Neural progenitor cell (in vitro differentiated cells): ENCODE measurements around the gene SUPT20H. TPM values are rescaled to one million over a fixed set of nuclear protein-coding genes. Genes with fewer than 3 reads are reported as not detected.

Source experiments
- DNase-seq: peaks from one replicate; pipeline ENCODE4 v3.0.0-alpha.2; 2016; ENCODE audit warnings: low spot score
- H2AFZ ChIP-seq: fragments of 200-600 bp; sonication (generic); replicated peaks from 2 replicates; pipeline ENCODE4 v1.6.1; 2016; ENCODE audit warnings: antibody characterized with exemption
- H3F3A ChIP-seq: fragments of 200-600 bp; sonication (generic); 2 replicates; pipeline ENCODE4 v1.6.1; 2016; ENCODE audit warnings: antibody characterized with exemption, low read depth
- H3K27ac ChIP-seq: fragments of 200-600 bp; sonication (generic); 2 replicates; pipeline ENCODE4 v1.5.1; 2016; ENCODE audit warnings: mild to moderate bottlenecking
- H3K27me3 ChIP-seq: fragments of 200-600 bp; sonication (generic); 2 replicates; pipeline ENCODE4 v1.6.1; 2016; ENCODE audit warnings: mild to moderate bottlenecking, moderate library complexity
- H3K36me3 ChIP-seq: fragments of 200-600 bp; sonication (generic); 2 replicates; pipeline ENCODE4 v1.5.1; 2016
- H3K4me1 ChIP-seq: fragments of 200-600 bp; sonication (generic); 2 replicates; pipeline ENCODE4 v1.6.1; 2016; ENCODE audit warnings: mixed run types
- H3K4me2 ChIP-seq: fragments of 200-600 bp; sonication (generic); 2 replicates; pipeline ENCODE4 v1.6.1; 2016
- H3K4me3 ChIP-seq: fragments of 200-600 bp; sonication (generic); 2 replicates; pipeline ENCODE4 v1.5.1; 2016
- H3K79me2 ChIP-seq: fragments of 200-600 bp; sonication (generic); 2 replicates; pipeline ENCODE4 v1.6.1; 2016; ENCODE audit warnings: low read depth
- H3K9ac ChIP-seq: fragments of 200-600 bp; sonication (generic); 2 replicates; pipeline ENCODE4 v1.6.1; 2016
- H3K9me3 ChIP-seq: fragments of 200-600 bp; sonication (generic); 2 replicates; pipeline ENCODE4 v1.5.1; 2016; ENCODE audit warnings: low read depth
- H4K20me1 ChIP-seq: fragments of 200-600 bp; sonication (generic); 2 replicates; pipeline ENCODE4 v1.6.1; 2016; ENCODE audit warnings: low read depth
- H3K27ac Mint-ChIP-seq: 3 replicates; pipeline ENCODE4 v1.8.0; 2021; ENCODE audit warnings: mixed read lengths
- H3K27me3 Mint-ChIP-seq: 2 replicates; pipeline ENCODE4 v1.8.0; 2022; ENCODE audit warnings: low read depth, mild to moderate bottlenecking, inconsistent platforms, moderate library complexity, mixed read lengths; ENCODE audit not compliant: insufficient read depth
- H3K36me3 Mint-ChIP-seq: 3 replicates; pipeline ENCODE4 v1.8.0; 2021; ENCODE audit warnings: mixed read lengths
- H3K4me1 Mint-ChIP-seq: 3 replicates; pipeline ENCODE4 v1.8.0; 2021; ENCODE audit warnings: mixed read lengths
- H3K4me3 Mint-ChIP-seq: 3 replicates; pipeline ENCODE4 v1.8.0; 2021; ENCODE audit warnings: mild to moderate bottlenecking, moderate library complexity, mixed read lengths
- H3K9me3 Mint-ChIP-seq: 3 replicates; pipeline ENCODE4 v1.8.0; 2020; ENCODE audit warnings: mixed read lengths
- CTCF ChIP-seq: fragments of 200-600 bp; sonication (generic); IDR thresholded peaks from 2 replicates; pipeline ENCODE4 v1.5.1; 2017; ENCODE audit warnings: antibody characterized with exemption, mild to moderate bottlenecking
- EZH2 ChIP-seq: fragments of 200-600 bp; sonication (generic); IDR thresholded peaks from 2 replicates; pipeline ENCODE4 v1.6.1; 2017; ENCODE audit warnings: antibody characterized with exemption, mild to moderate bottlenecking, moderate library complexity
- EZH2phosphoT487 ChIP-seq: fragments of 200-600 bp; sonication (generic); IDR thresholded peaks from 2 replicates; pipeline ENCODE4 v1.6.1; 2017; ENCODE audit warnings: antibody characterized with exemption
- total RNA-seq: library from RNA; depleted of rRNA; stranded (reverse); fragments of >200 nt; gene quantifications from 2 replicates; pipeline ENCODE4 v1.2.3, GENCODE V29; 2015; ENCODE audit warnings: low replicate concordance

The SUPT20H gene
- total RNA-seq, 1 donor from 2014 or later = 88.2 TPM

- peaks cover 3% of the 10 kb centered on the region for H3K27me3 Mint-ChIP-seq
- Histone ChIP-seq H3F3A (peaks cover 4% of the 10 kb centered on the region), H3K36me3 (no peaks in the 10 kb centered on the region), H2AFZ (no peak overlapping the region), H3K4me2 (no peak overlapping the region), H4K20me1 (no peaks in the 10 kb centered on the region), H3K9ac (no peak overlapping the region), H3K27ac (no peak overlapping the region), H3K27me3 (no peaks in the 10 kb centered on the region), H3K9me3 (no peaks in the 10 kb centered on the region), H3K4me3 (no peak overlapping the region), H3K79me2 (no peaks in the 10 kb centered on the region), H3K4me1 (peaks cover 9% of the 10 kb centered on the region)
- no peak overlapping the region for H3K4me3 Mint-ChIP-seq
- DNase-seq = no peak
- H3K36me3 Mint-ChIP-seq = no peaks in the 10 kb centered on the region
- no peaks in the 10 kb centered on the region for H3K4me1 Mint-ChIP-seq
- H3K9me3 Mint-ChIP-seq = no peaks in the 10 kb centered on the region
- no peak overlapping the region for H3K27ac Mint-ChIP-seq
- TF ChIP-seq EZH2phosphoT487 = no peak
- TF ChIP-seq CTCF = no peak
- no peak for TF ChIP-seq EZH2
Measured at GRCh38 chr13:37090912-37091311, 31.4 kb upstream of the SUPT20H start.

DNA sequence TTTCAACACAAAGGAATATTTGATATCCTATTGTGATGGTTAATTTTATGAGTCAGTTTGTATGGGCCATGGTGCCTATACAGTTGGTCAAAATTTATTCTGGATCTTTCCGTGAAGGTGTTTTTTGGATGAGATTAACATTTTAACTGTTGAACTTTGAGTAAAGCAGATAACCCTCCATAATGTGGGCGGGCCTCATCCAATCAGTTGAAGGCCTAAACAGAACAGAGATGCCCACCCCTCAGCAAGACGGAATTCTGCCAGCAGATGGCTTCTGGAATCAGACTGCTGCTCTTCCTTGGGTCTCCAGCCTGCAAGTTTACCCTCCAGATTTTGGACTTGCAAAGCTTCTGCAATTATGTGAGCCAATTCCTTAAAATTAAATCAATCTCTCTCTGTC is 30.0 kb upstream of the SUPT20H start:
- Histone ChIP-seq H3K4me3 (no peak overlapping the region), H3K36me3 (no peaks in the 10 kb centered on the region), H3F3A (peaks cover 4% of the 10 kb centered on the region), H3K27me3 (no peaks in the 10 kb centered on the region), H3K79me2 (no peaks in the 10 kb centered on the region), H3K9ac (no peak overlapping the region), H3K4me1 (peaks cover 9% of the 10 kb centered on the region), H3K9me3 (no peaks in the 10 kb centered on the region), H2AFZ (no peak overlapping the region), H3K27ac (no peak overlapping the region), H4K20me1 (no peaks in the 10 kb centered on the region), H3K4me2 (no peak overlapping the region)
- no peak for DNase-seq
- Mint-ChIP-seq H3K27me3 (peaks cover 3% of the 10 kb centered on the region), H3K4me3 (no peak overlapping the region), H3K36me3 (no peaks in the 10 kb centered on the region), H3K4me1 (no peaks in the 10 kb centered on the region), H3K27ac (no peak overlapping the region), H3K9me3 (no peaks in the 10 kb centered on the region)
- TF ChIP-seq CTCF (no peak), EZH2phosphoT487 (no peak), EZH2 (no peak)

DNA sequence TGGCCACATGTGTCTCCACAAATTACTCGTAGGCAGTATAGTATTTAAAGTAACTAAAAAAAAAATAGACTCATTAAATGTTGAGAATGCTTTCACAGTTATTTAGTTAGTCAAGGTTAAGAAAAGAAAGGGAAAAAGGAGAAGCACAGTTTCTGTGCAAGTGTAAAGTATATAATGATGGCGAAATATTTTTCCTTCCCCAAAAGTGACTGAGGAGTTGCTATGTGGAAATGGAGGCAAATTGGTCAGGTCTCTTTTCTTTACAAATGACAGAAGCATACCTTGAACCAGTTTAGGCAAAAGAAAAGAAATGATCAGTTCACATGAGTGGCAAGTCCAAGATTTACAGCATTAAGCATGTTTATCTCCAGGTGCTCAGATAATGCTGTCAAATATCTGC is 28.0 kb upstream of the SUPT20H start:
- Histone ChIP-seq H3K4me1 (no peaks in the 10 kb centered on the region), H3F3A (no peaks in the 10 kb centered on the region), H3K9ac (no peak overlapping the region), H3K4me3 (no peak overlapping the region), H3K79me2 (no peaks in the 10 kb centered on the region), H4K20me1 (no peaks in the 10 kb centered on the region), H2AFZ (no peak overlapping the region), H3K9me3 (no peaks in the 10 kb centered on the region), H3K36me3 (no peaks in the 10 kb centered on the region), H3K27ac (no peak overlapping the region), H3K27me3 (no peaks in the 10 kb centered on the region), H3K4me2 (no peak overlapping the region)
- Mint-ChIP-seq H3K36me3 (no peaks in the 10 kb centered on the region), H3K27me3 (peaks cover 3% of the 10 kb centered on the region), H3K9me3 (no peaks in the 10 kb centered on the region), H3K4me3 (no peak overlapping the region), H3K27ac (no peak overlapping the region), H3K4me1 (peaks cover 2% of the 10 kb centered on the region)
- TF ChIP-seq CTCF = no peak
- no peak for TF ChIP-seq EZH2
- TF ChIP-seq EZH2phosphoT487 = no peak
- DNase-seq = no peak
